Measurements from ENCODE around the gene KY. TPM values are rescaled to one million over a fixed set of nuclear protein-coding genes. Genes with fewer than 3 reads are reported as not detected.

KY gene
- total RNA-seq, 3 donors from 2014 or later = 0.33 to 1.2 TPM; not detected in 1

- TF ChIP-seq CTCF (IDR thresholded peaks at IDR 0.05) (no peak), POLR2AphosphoS5 (IDR thresholded peaks at IDR 0.05) (no peak), POLR2A (IDR thresholded peaks at IDR 0.05) (no peak)
- Histone ChIP-seq H3K4me3 (no peak overlapping the region), H3K9me3 (no peaks in the 10 kb centered on the region), H3K27me3 (no peaks in the 10 kb centered on the region), H3K36me3 (no peaks in the 10 kb centered on the region), H3K27ac (no peak overlapping the region), H3K4me1 (no peaks in the 10 kb centered on the region)
- DNase-seq (ENCODE audit: low spot score in 2 of 2) = no peak
- intact Hi-C loops (cut with DNase I; ENCODE audit: low total_unique reads) = no loop called here
Measured at GRCh38 chr3:134562055-134562454, 88.8 kb downstream of the KY start.

GRCh38 chr3:134559591-134559990, 91.2 kb downstream of the KY start:
- TF ChIP-seq POLR2AphosphoS5 (IDR thresholded peaks at IDR 0.05) (no peak), CTCF (IDR thresholded peaks at IDR 0.05) (no peak), POLR2A (IDR thresholded peaks at IDR 0.05) (no peak)
- H3K4me3 ChIP-seq = no peak overlapping the region
- H3K36me3 ChIP-seq = peaks cover 3% of the 10 kb centered on the region
- intact Hi-C loops (cut with DNase I; ENCODE audit: low total_unique reads) = no loop called here
- H3K27ac ChIP-seq = no peak overlapping the region
- H3K9me3 ChIP-seq = no peaks in the 10 kb centered on the region
- no peaks in the 10 kb centered on the region for H3K27me3 ChIP-seq
- DNase-seq (ENCODE audit: low spot score in 2 of 2) = no peak
- H3K4me1 ChIP-seq = no peaks in the 10 kb centered on the region

Other genes starting within 250 kb of the KY start
- 10 to 100 TPM; 56.0 to 68.3 (median 66.1) TPM for gene ANAPC13, start 165.0 kb downstream of the KY start, total RNA-seq
- gene CEP63, start 165.0 kb downstream of the KY start, total RNA-seq = 10 to 100 TPM; 31.8 to 38.9 (median 33.1) TPM
- gene EPHB1, start 144.2 kb upstream of the KY start, total RNA-seq = 1 to 10 TPM; 1.8 to 5.9 (median 3.4) TPM

All from breast epithelium (tissue), 4 donors.